Middle frontal gyrus (tissue), 1 donor: ENCODE results near the gene FAM193A.
A peak's percentile ranks its signal among the peaks of the same experiment; 100 is the strongest.

ENCODE experiments used
- DNase-seq: peaks from one replicate; pipeline ENCODE4 v3.0.0-alpha.2; 2015; ENCODE audit warnings: low spot score; ENCODE audit errors: extremely low spot score

FAM193A gene

DNA sequence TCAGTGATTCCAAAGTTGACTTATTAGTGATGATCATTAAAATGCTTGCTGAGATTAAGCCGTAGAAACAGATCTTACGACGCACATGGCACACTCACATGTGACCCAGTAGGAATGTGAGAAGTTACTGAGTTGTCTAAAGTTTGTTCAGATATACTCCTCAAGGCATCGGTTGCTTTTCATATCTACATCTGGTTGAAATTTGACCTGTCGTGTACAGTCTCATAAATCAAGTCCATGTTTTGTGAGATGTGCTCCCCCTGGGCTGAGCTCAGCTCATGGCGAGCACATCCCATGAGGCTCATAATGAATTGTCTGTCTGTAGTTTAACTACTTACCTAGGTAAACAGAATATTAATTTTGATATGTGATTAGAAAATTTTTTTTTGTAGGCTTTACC is 152.7 kb downstream of the FAM193A start:
- no peak for DNase-seq

DNA sequence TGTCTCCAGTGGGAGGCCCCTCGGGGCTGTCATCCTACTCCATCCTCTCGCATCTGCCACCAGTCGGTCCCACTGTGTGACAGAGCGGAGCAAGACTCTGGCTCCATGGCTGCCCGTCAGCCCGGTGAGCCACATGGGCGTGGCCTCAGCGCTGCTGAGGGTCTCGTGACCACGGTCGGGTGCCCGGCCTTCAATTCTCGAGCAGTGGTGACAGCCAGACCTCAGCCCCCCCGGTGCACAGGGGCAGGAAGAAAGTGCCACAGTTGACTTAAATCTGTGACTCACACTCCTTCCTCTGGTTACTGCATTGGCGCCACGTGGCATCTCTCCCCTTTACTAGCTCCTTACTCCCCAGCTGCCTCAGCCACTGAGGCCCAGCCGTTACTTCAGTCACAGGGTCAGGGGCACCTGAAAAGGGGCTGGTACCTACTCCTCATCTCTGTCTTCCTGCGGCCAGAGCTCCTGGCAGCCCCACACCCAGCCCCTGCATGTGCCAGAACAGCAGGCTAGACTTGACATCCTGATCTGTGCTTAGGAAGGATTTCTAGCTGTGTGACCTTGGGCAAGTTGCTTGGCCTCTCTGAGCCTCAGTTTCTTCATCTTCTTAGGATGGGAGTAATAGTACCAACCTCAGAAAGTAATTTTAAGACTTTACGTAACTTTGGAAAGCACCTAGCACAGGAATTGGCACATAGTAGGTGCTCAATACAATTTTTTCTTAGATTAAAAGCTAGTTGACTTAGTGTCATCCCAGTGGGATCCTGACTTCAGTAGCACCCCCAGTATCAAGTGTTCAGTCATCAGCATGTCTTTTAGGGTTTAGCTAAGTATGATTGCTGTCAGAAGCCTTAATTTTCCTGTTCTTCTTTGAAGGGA is 153.6 kb downstream of the FAM193A start:
- no peak for DNase-seq

DNA sequence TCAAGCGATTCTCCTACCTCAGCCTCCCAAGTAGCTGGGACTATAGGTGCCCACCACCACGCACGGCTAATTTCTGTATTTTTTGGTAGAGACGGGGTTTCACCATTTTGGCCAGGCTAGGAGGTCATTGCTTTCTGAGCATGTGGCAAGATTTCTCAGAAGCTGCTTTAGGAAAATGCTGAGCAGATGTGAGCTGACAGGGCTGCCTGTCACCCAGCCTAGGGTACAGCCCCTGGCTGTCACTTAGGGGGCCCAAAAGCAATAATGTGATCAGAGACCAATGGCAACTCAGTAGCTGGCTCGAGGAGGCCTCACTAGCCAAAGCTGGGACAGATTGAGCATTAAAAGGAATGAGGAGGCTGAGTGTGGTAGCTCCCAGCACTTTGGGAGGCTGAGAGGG is 154.9 kb downstream of the FAM193A start:
- no peak for DNase-seq

DNA sequence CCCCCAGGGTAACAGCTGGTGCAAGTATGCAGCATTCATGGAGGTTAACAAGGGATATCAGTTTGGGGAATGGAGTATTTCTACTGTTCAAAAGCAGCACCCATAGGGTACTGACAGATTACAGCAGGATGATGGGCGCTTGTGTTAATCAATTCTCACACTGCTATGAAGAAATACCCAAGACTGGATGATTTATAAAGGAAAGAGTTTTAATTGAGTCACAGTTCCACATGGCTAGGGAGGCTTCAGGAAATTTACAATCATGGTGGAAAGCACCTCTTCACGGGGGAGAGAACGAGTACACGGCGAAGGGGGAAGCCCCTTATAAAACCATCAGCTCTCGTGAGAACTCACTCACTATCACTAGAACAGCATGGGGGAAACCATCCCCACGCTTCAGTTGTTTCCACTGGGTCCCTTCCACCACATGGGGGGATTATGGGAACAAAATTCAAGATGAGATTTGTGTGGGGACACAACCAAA is 155.5 kb downstream of the FAM193A start:
- DNase-seq: no peak

DNA sequence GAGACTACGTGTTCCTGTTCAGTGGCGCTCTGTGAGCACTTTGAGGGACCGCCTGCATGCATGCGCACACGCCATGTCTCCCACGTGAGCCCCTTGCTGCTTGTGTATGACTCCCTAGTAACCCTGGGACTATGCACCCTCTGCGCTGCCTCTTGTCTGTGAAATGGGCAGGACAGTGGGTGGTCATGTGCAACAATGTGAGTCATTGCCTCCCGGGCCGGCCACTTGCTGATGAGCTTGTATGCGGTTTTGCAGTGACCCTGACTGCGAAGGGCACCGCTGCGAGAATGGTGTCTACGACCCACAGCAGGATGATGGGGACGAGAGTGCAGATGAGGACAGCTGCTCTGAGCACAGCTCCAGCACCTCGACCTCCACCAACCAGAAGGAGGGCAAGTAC is 158.2 kb downstream of the FAM193A start:
- DNase-seq: no peak

DNA sequence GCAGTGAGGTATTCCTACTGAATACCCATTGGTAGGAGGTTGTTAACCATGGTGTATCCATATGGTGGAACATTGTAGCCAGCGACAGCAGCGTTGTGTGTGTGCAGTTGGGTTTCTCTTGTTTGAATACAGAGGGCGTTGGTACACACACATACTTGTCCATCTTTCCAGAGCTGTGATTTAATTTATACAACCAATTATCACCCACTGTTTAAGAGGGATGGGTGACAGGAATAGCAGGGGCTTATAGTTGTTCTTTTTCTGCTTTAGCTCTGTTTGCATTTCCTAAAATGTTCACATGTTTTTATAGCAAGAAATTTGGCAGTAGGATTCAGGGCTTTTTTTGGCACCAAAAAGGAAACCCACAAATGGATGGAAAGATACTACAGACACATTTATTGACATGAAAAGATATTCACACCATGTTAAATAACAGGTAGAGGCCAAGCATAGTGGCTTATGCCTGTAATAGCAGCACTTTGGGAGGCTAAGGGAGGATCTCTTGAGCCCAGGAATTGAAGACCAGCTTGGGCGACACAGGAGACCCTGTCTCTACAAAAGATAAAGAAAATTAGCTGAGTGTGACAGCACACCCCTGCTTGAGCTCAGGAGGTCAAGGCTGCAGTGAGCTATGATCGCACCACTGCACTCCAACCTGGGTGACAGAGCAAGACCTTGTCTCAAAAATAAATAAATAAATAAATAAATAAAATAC is 159.1 kb downstream of the FAM193A start:
- peak; percentile 13 for DNase-seq

DNA sequence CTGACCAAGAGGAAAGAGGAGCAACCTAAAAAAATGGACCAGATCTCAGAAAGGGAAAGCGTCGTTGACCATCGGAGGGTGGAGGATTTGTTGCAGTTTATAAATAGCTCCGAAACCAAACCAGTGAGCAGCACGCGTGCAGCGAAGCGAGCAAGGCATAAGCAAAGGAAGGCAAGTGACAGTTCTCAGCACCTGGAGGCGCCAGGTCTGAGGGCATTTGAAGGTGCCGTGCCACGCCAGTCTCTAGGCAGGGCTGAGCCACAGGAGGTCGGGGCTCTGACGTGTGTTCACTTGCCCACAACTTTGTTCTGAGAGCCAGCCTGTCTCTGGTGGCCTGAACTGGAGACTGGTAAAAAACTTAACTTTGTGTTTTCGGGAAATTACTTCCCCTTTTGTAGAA is 160.0 kb downstream of the FAM193A start:
- no peak for DNase-seq

DNA sequence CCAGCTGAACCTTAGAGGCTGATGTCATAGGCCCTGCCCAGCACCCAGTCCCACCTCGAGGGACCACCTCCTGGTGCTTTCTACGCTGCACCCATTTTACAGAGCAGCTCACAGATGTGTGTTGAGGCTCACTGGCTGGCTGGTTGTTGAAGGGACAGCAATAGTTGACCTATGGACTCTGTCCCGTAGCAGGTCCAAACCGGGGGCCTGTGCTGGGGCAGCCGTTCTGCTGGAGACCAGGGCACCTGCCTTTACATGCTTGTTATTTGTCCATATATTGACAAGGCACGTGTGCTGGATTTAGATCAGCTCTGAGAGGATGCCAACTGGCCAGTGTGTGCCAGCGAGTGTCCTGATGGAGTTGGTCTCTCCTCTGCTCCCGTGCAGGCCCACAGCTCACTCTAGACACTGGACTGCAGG is 161.6 kb downstream of the FAM193A start:
- no peak for DNase-seq

DNA sequence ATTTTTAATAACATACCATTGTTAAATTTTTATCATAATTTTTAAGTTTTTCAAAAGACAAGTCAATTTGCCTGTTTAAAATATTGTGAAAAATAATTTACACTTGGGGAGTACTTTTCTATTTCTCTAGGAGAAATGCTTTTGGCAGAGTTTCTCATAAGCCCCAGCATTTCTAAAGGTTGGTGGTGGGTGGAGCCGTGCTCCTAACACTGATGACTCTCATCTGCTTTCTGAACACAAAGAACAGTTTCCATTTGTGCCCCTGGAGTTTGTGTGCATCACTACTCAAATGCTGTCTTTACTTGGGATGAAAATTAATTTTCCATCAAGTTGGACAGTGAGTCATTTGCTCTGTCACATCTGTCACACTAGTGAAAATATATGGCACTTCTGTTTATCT is 162.1 kb downstream of the FAM193A start:
- DNase-seq: no peak

DNA sequence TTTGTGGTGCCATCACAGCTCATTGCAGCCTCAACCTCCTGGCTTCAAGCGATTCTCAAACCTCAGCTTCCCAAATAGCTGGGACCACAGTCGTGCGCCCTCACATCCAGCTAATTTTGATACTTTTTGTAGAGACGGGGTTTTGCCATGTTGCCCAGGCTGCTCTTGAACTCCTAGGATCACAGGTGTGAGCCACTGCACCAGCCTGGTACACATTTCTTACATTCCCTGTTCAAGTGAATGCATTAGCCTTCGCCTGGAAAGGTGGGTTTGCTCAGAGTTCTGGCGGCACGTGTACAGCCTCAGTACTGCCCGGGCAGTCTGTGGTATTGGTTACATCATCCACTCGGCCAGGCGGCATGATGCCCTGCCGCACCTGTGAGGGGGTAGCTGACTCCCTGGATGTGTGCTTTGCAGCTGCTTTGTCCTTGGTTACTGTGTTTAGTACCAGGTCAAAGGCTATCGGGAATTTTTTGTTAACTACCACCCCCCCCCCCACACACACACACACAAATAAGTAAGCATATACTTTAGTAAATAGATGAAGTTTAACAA is 162.6 kb downstream of the FAM193A start:
- DNase-seq: no peak

DNA sequence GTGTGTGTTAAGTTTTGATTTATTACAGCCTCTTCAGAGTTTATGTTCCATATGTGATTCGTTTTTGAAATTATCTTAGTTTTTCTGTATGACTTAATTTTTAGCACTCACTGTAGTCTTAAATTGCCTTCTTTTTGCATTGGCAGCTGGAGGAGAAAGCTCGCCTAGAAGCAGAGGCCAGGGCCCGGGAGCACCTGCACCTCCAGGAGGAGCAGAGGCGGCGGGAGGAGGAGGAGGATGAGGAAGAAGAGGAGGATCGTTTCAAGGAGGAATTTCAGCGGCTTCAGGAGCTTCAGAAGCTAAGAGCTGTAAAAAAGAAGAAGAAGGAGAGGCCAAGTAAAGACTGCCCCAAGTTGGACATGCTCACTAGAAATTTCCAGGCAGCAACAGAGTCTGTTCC is 163.1 kb downstream of the FAM193A start:
- DNase-seq: no peak

DNA sequence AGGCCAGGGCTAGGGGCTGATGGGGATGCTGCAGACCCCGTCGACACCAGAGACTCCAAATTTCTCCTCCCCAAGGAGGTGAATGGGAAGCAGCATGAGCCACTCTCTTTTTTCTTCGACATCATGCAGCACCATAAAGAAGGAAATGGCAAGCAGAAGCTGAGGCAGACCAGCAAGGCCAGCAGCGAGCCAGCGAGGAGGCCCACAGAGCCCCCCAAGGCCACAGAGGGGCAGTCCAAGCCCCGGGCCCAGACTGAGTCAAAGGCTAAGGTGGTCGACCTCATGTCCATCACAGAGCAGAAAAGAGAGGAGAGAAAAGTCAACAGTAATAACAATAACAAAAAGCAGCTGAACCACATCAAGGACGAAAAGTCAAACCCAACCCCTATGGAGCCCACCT is 163.6 kb downstream of the FAM193A start:
- no peak for DNase-seq

DNA sequence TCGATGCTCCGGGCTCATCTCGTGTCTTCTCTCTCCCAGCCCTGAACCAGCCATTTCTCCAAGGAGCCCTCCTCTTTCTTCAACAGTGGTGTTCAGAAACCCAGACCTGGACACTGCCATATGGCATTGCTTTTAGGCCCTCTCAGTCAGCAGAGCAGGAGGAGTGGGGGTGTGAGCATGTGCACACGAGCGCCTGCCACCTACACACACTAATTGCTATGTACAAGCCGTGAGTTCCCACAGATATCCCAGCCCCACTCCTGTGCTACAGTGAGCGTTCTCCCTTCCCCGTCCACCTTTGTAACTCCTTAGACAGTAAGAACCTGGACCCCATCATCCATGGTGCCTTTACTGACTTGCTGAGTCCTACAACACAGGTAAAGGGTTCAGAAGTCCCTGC is 165.9 kb downstream of the FAM193A start:
- no peak for DNase-seq

DNA sequence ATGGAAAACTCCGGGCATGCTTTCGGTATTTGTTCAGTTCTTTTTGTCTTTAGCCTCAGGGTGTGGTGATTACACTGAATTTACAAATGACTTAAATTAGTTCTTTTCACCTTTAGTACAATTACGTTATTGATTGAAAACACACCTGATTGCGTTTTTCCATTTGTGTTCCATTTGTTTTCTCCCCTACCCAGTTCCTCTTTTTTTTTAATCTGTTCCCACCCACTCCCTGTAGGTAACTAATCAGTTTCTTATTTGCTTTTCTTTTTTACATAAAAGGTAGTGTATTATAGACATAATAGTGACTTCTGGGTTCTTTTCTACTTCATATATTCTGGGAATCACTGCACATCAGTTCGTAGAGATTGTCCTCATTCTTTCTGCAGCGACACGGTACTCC is 166.3 kb downstream of the FAM193A start:
- DNase-seq: no peak

DNA sequence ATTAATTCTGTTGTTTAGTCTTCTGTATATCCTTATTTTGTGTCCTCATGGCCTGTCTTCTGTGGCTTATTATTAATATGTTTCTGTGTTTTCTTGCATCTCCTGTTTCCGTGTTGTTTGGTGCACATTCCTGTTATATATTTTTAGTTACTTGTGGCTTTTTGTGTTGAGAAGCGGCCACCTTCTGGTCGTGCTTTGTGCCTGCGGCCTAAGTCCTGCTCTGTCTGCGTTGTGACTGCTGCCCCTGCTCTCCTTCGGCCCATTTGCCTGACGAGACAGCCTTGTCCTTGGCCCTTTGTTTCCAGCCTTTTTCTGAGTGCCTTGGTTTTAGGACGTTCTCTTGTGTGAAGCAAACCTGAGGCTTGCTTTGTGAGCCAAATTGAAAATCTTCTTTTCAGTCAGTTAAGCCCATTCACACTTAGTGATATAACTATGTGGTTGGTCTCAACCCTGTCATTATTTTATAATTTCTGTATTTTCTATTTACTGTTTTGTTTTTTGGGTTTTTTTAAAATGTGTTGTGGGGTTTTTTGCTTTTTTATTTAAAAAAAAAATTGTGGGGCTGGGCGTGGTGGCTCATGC is 175.9 kb downstream of the FAM193A start:
- no peak for DNase-seq

DNA sequence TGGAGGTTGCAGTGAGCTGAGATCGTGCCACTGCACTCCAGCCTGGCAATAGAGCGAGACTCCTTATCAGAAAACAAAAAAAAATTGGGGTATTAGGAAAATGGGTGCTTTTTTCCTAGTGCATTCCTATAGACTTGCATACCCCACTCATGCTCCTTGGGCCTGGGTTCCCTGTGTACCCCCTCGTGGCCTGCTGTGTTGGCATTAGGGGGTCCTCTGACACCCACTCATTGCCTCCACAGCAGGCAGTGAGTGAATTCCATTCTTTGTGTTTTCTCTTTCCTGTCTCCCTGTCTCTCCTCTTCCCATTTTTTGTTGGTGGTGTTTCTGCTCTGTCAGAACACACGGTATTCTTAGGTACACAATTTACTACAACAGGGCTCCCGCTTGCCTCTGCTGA is 176.9 kb downstream of the FAM193A start:
- no peak for DNase-seq

DNA sequence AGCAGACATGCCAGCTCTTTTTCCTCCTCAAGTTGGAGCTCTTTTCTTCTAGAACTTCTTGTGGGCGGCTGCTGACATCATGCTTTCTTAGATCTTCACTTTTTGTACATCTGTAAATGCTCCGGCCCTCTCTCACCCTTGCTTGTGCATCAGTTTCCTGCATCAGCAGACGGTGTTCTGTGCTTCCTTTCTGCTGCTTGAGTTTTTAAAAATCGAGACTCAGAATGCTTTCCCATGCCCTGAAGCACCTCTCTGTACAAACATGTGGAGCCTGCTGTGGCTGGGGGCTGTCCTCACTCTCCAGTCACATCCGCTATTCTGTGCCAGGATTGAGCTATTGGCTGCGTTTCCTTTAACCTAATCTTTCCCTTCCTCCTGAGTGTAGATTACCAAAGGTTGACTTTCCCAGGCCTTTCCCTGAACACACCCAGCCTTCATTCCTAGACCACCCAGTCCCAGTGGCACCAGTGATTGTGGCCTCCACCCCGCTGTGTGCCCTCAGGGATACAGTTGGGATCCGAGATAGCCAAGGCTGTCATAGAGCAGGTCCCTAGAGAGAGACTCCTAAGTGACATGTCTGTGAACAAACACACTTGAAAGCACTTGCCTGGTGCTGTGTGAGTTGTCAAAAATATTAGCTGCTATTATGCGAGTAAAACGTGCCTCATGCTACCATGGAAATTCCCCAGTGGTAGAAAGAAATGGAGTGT is 177.8 kb downstream of the FAM193A start:
- DNase-seq: no peak

DNA sequence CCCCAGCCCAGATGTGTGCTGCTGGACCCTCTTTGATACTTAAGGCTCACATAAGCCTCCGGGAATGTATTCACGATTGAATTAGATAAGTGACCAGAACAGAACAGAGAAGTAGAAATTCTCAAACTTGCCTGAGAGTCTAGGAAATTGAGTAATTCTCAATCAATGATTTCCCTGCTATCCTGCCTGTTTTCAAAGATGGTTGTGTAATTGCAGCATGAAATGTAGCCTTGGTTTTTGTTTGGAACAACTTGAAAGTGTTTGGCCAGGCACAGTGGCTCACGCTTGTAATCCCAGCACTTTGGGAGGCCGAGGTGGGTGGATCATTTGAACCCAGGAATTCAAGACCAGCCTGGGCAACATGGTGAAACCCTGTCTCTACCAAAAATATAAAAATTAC is 178.5 kb downstream of the FAM193A start:
- DNase-seq: no peak

DNA sequence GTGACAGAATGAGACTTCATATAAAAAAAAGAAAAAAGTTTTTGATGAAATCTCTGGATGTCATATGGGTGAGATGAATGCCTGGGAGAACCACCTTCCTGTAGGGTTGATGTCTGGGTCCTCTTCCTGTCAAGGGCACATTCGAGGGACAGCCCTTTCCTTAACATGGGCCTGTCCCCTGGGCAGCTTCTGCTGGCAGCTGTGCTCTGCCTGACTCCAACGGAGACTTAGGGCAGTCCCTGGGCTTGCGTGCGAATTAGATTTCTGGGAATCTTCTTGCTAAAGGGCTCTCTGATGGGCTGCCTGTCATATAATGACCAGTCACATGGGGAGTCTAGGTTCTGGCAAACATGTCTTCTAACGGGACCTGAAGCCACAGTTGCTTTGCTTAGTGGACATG is 179.0 kb downstream of the FAM193A start:
- DNase-seq: no peak

DNA sequence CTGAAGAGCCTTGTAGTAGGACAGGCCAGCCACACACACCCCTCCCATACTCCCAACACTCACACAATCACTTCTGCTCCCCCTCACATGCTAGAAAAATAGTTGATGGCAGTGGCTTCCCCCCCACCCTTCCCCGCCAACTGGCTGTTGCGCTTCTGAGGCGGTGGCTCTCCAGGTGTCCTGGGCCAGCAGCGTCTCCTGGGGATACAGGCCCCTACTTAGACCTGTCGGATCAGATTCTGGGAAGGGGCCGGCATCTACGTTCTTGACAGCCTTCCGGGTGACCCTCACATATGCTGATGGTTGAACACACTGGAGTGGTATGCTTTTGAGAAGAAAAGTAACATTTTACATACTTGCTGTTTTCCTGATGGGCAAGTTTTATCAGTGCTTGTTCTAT is 179.8 kb downstream of the FAM193A start:
- no peak for DNase-seq

DNA sequence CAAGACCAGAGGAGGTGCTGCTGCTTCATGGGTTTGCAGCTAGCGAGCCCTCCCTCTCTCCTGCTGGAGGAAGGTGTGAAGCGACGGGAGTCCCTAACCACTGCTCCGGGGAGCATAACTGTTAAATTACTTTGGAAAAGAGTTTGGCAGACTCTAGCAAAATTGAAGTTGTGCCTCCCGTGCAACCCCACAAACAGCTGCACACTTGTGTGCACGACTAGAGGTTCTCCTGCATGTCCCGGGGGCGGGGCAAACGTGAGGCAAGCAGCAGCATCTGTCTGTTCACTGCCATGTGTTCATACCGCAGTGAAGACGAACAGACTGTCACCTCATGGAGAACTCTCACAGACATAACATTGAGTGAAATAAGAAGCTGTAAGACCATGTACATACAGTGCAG is 185.1 kb downstream of the FAM193A start:
- DNase-seq: no peak
